ENCODE measurements around the gene PTS.

- TF ChIP-seq ZC3H10 (CRISPR knock-in tag; IDR thresholded peaks at IDR 0.05) (no peak), ZNF70 (CRISPR knock-in tag; IDR thresholded peaks at IDR 0.05) (no peak), ZNF8 (CRISPR knock-in tag; IDR thresholded peaks at IDR 0.05) (no peak), TCF4 (CRISPR knock-in tag; IDR thresholded peaks at IDR 0.05; ENCODE audit: borderline replicate concordance) (no peak), PPARA (CRISPR knock-in tag; IDR thresholded peaks at IDR 0.05; ENCODE audit: borderline replicate concordance) (no peak), CREB5 (CRISPR knock-in tag; IDR thresholded peaks at IDR 0.05; ENCODE audit: low read depth) (no peak), RARB (CRISPR knock-in tag; IDR thresholded peaks at IDR 0.05) (no peak), PATZ1 (CRISPR knock-in tag; IDR thresholded peaks at IDR 0.05; ENCODE audit: borderline replicate concordance) (no peak), ZFP30 (CRISPR knock-in tag; IDR thresholded peaks at IDR 0.05) (no peak), CSRNP3 (CRISPR knock-in tag; IDR thresholded peaks at IDR 0.05) (no peak), ZFP3 (CRISPR knock-in tag; IDR thresholded peaks at IDR 0.05) (no peak), SNAI2 (CRISPR knock-in tag; IDR thresholded peaks at IDR 0.05) (no peak)
Measured at GRCh38 chr11:112253605-112254242, 27.5 kb downstream of the PTS start.
